ENCODE measurements around the gene TTC39C. TPM values are rescaled to one million over a fixed set of nuclear protein-coding genes. Genes with fewer than 3 reads are reported as not detected.

TTC39C gene
- total RNA-seq, 2 experiments from 2014 or later: 31.4 to 47.0 TPM

DNA sequence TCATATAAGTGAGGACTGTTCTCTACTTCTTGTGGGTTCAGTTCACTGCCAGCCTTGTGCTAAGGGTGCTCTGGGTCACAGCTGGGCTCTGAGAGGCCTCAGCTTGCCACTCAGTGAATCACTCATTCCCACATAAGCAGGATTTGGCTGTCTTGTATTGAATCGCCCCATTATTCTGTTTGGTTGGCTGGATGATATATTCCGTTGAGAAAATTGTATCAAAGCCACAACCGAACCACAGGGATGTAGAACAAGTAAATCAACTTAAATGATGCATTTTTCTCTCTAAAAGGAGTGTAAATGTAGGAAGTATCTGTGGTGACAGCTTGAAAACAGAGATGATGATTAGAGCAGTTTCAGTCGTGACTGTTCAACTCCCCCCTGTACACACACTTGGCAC is 39.6 kb downstream of the TTC39C start:
- POLR2A ChIA-PET: no interaction called here
- Histone ChIP-seq H3K4me1 (ENCODE audit: insufficient read depth, low read length, poor library complexity, severe bottlenecking) (peaks cover 23% of the 10 kb centered on the region), H3K36me3 (ENCODE audit: insufficient read depth, low read length) (no peaks in the 10 kb centered on the region), H3K79me2 (ENCODE audit: insufficient read depth, low read depth, low read length) (peaks cover 34% of the 10 kb centered on the region; the same call in 1 of the 2 replicates), H2AFZ (ENCODE audit: low read length) (no peak overlapping the region), H4K20me1 (ENCODE audit: insufficient read depth, low read length) (0 out of 2 replicates have a peak, but pooled peaks cover 6% of the 10 kb centered on the region), H3K4me2 (ENCODE audit: low read length) (no peak overlapping the region), H3K9me3 (ENCODE audit: low read length) (no peaks in the 10 kb centered on the region), H3K27ac (ENCODE audit: low read depth, low read length, poor library complexity, severe bottlenecking) (no peak overlapping the region), H3K9me2 (ENCODE audit: insufficient read depth, low read length) (no peaks in the 10 kb centered on the region), H3K4me3 (ENCODE audit: low read depth, low read length, poor library complexity, severe bottlenecking) (no peak overlapping the region)
- CTCF ChIA-PET (ENCODE audit: unreplicated experiment): no interaction called here
- no TSS peak for BruUV-seq (replicated peaks)
- intact Hi-C loops (cut with micrococcal nuclease; ENCODE audit: unreplicated experiment): no loop called here
- no peak for TF ChIP-seq EZH2phosphoT487 (IDR thresholded peaks at IDR 0.05; ENCODE audit: borderline replicate concordance, low read depth, low read length)
- TF ChIP-seq, protein P1, sequence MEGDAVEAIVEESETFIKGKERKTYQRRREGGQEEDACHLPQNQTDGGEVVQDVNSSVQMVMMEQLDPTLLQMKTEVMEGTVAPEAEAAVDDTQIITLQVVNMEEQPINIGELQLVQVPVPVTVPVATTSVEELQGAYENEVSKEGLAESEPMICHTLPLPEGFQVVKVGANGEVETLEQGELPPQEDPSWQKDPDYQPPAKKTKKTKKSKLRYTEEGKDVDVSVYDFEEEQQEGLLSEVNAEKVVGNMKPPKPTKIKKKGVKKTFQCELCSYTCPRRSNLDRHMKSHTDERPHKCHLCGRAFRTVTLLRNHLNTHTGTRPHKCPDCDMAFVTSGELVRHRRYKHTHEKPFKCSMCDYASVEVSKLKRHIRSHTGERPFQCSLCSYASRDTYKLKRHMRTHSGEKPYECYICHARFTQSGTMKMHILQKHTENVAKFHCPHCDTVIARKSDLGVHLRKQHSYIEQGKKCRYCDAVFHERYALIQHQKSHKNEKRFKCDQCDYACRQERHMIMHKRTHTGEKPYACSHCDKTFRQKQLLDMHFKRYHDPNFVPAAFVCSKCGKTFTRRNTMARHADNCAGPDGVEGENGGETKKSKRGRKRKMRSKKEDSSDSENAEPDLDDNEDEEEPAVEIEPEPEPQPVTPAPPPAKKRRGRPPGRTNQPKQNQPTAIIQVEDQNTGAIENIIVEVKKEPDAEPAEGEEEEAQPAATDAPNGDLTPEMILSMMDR (conservative IDR thresholded peaks at IDR 0.05; ENCODE audit: low read length): no peak
- DNase-seq (ENCODE audit: low spot score): no peak

DNA sequence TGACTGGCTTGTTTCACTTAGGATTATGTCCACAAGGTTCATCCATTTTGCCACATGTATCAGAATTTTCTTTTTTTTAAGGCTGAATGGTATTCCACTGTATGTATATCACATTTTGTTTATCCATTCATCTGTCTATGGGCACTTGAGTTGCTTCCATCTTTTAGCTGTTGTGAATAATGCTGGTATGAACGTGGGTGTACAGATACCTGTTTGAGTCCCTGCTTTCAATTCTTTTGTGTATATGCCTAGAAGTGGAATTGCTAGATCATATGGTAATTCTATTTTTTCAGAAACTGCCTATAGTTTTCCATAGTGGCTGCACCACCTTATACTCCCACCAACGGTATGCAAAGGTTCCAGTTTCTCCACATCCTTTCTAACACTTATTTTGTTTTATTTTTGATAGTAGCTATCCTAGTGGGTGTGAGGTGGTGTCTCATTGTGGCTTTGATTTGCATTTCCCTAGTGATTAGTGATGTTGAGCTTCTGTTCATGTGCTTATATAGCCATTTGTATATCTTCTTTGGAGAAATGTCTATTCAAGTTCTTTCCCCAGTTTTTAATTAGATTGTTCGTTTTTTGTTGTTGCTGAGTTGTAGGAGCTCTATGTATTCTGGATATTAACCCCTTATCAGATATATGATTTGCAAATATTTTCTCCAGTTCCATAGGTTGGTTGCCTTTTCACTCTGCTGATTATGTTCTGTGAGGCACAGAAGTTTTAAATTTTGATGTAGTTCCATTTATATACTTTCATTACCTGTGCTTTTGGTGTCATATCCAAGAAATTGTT is 40.7 kb downstream of the TTC39C start:
- Histone ChIP-seq H3K9me3 (ENCODE audit: low read length) (no peaks in the 10 kb centered on the region), H3K36me3 (ENCODE audit: insufficient read depth, low read length) (no peaks in the 10 kb centered on the region), H3K4me2 (ENCODE audit: low read length) (peak overlapping the region; percentile 15; the same call in 1 of the 2 replicates), H4K20me1 (ENCODE audit: insufficient read depth, low read length) (0 out of 2 replicates have a peak, but pooled peaks cover 6% of the 10 kb centered on the region), H3K4me1 (ENCODE audit: insufficient read depth, low read length, poor library complexity, severe bottlenecking) (peaks cover 23% of the 10 kb centered on the region), H3K79me2 (ENCODE audit: insufficient read depth, low read depth, low read length) (peaks cover 35% of the 10 kb centered on the region; the same call in 1 of the 2 replicates), H3K4me3 (ENCODE audit: low read depth, low read length, poor library complexity, severe bottlenecking) (no peak overlapping the region), H2AFZ (ENCODE audit: low read length) (no peak overlapping the region), H3K27ac (ENCODE audit: low read depth, low read length, poor library complexity, severe bottlenecking) (no peak overlapping the region), H3K9me2 (ENCODE audit: insufficient read depth, low read length) (no peaks in the 10 kb centered on the region)
- ChIA-PET CTCF (ENCODE audit: unreplicated experiment) (no interaction called here), POLR2A (interaction anchor here (0.6 to 1.1 kb wide), 5 partner anchors 10 to 77 kb away, joined by 3 to 4 read pairs (median 3); no protein-coding TSS in a partner anchor)
- no peak for DNase-seq (ENCODE audit: low spot score)
- intact Hi-C loops (cut with micrococcal nuclease; ENCODE audit: unreplicated experiment): loop anchor here (5.0 kb wide), 1 partner anchor 52 kb away; no protein-coding TSS in a partner anchor
- TSS peak; percentile 14 for BruUV-seq (replicated peaks)
- TF ChIP-seq, protein P1 (conservative IDR thresholded peaks at IDR 0.05; ENCODE audit: low read length): no peak

- Histone ChIP-seq H3K9me3 (ENCODE audit: low read length) (no peaks in the 10 kb centered on the region), H3K4me1 (ENCODE audit: insufficient read depth, low read length, poor library complexity, severe bottlenecking) (peaks cover 23% of the 10 kb centered on the region), H3K4me2 (ENCODE audit: low read length) (peak overlapping the region; percentile 15; the same call in 1 of the 2 replicates), H3K79me2 (ENCODE audit: insufficient read depth, low read depth, low read length) (peaks cover 35% of the 10 kb centered on the region; the same call in 1 of the 2 replicates), H3K36me3 (ENCODE audit: insufficient read depth, low read length) (no peaks in the 10 kb centered on the region), H3K4me3 (ENCODE audit: low read depth, low read length, poor library complexity, severe bottlenecking) (no peak overlapping the region), H2AFZ (ENCODE audit: low read length) (no peak overlapping the region), H4K20me1 (ENCODE audit: insufficient read depth, low read length) (0 out of 2 replicates have a peak, but pooled peaks cover 6% of the 10 kb centered on the region), H3K9me2 (ENCODE audit: insufficient read depth, low read length) (no peaks in the 10 kb centered on the region), H3K27ac (ENCODE audit: low read depth, low read length, poor library complexity, severe bottlenecking) (no peak overlapping the region)
- no peak for TF ChIP-seq EZH2phosphoT487 (IDR thresholded peaks at IDR 0.05; ENCODE audit: borderline replicate concordance, low read depth, low read length)
- TF ChIP-seq, protein P1 (conservative IDR thresholded peaks at IDR 0.05; ENCODE audit: low read length): no peak
- CTCF ChIA-PET (ENCODE audit: unreplicated experiment): no interaction called here
- POLR2A ChIA-PET: interaction anchor here (0.7 to 1.1 kb wide), 3 partner anchors 13 to 33 kb away, joined by 3 to 4 read pairs (median 3); no protein-coding TSS in a partner anchor
- DNase-seq (ENCODE audit: low spot score): no peak
- intact Hi-C loops (cut with micrococcal nuclease; ENCODE audit: unreplicated experiment): loop anchor here (5.0 kb wide), 1 partner anchor 51 kb away; no protein-coding TSS in a partner anchor
- BruUV-seq (replicated peaks): no TSS peak
Measured at GRCh38 chr18:24055878-24056277, 41.3 kb downstream of the TTC39C start.
